Nephron (organoid): ENCODE data around the gene ZNF354C.

Experiments used
- H3K27ac Mint-ChIP-seq, 3 experiments: 2 replicates each; pipeline ENCODE4 v1.8.0; 2020; ENCODE audit warnings: mixed read lengths in 3 of 3, mild to moderate bottlenecking in 2 of 3, moderate library complexity in 1 of 3
- H3K27me3 Mint-ChIP-seq: 2 replicates; pipeline ENCODE4 v1.8.0; 2021; ENCODE audit warnings: low read depth, mild to moderate bottlenecking, moderate library complexity, mixed read lengths
- H3K36me3 Mint-ChIP-seq: 2 replicates; pipeline ENCODE4 v1.8.0; 2020; ENCODE audit warnings: low read depth, mixed read lengths
- H3K4me1 Mint-ChIP-seq: 2 replicates; pipeline ENCODE4 v1.8.0; 2020; ENCODE audit warnings: mixed read lengths
- H3K4me3 Mint-ChIP-seq, 3 experiments: 2 replicates each; pipeline ENCODE4 v1.8.0; 2020; ENCODE audit warnings: mild to moderate bottlenecking in 3 of 3, mixed read lengths in 3 of 3, moderate library complexity in 2 of 3
- H3K9me3 Mint-ChIP-seq: 2 replicates; pipeline ENCODE4 v1.8.0; 2020; ENCODE audit warnings: mixed read lengths
- CTCF ChIP-seq, 3 experiments: fragments of 200-600 bp; sonication (generic); IDR thresholded peaks; one replicate each; pipeline ENCODE4 v1.5.0; 2021; ENCODE audit warnings: antibody characterized with exemption in 3 of 3; ENCODE audit not compliant: unreplicated experiment in 3 of 3

Gene ZNF354C

GRCh38 chr5:179124273-179124852 lies 64.2 kb downstream of the ZNF354C start:
- Mint-ChIP-seq H3K36me3 (peaks cover 17% of the 10 kb centered on the region), H3K27ac (no peak overlapping the region), H3K9me3 (peaks cover 21% of the 10 kb centered on the region), H3K27me3 (no peaks in the 10 kb centered on the region), H3K4me3 (no peak overlapping the region), H3K4me1 (peaks cover 3% of the 10 kb centered on the region)
- no peak for TF ChIP-seq CTCF (IDR thresholded peaks at IDR 0.05; ENCODE audit: unreplicated experiment in 3 of 3)

GRCh38 chr5:179124853-179125788 lies 64.9 kb downstream of the ZNF354C start:
- Mint-ChIP-seq H3K9me3 (peaks cover 17% of the 10 kb centered on the region), H3K4me1 (peaks cover 5% of the 10 kb centered on the region), H3K4me3 (no peak overlapping the region), H3K27me3 (no peaks in the 10 kb centered on the region), H3K36me3 (peaks cover 13% of the 10 kb centered on the region), H3K27ac (no peak overlapping the region)
- no peak for TF ChIP-seq CTCF (IDR thresholded peaks at IDR 0.05; ENCODE audit: unreplicated experiment in 3 of 3)

- peaks cover 15% of the 10 kb centered on the region for H3K9me3 Mint-ChIP-seq
- H3K36me3 Mint-ChIP-seq, result peaks cover 11% of the 10 kb centered on the region
- H3K4me3 Mint-ChIP-seq, result no peak overlapping the region
- H3K4me1 Mint-ChIP-seq, result peaks cover 5% of the 10 kb centered on the region
- no peak for TF ChIP-seq CTCF (IDR thresholded peaks at IDR 0.05; ENCODE audit: unreplicated experiment in 3 of 3)
- H3K27me3 Mint-ChIP-seq, result no peaks in the 10 kb centered on the region
- no peak overlapping the region for H3K27ac Mint-ChIP-seq
These were observed 65.8 kb downstream of the ZNF354C start for GRCh38 chr5:179125789-179126505.

GRCh38 chr5:179126506-179126991 lies 66.4 kb downstream of the ZNF354C start:
- H3K36me3 Mint-ChIP-seq, result peaks cover 11% of the 10 kb centered on the region
- peaks cover 15% of the 10 kb centered on the region for H3K9me3 Mint-ChIP-seq
- no peak for TF ChIP-seq CTCF (IDR thresholded peaks at IDR 0.05; ENCODE audit: unreplicated experiment in 3 of 3)
- no peak overlapping the region for H3K27ac Mint-ChIP-seq
- no peak overlapping the region for H3K4me3 Mint-ChIP-seq
- peaks cover 5% of the 10 kb centered on the region for H3K4me1 Mint-ChIP-seq
- H3K27me3 Mint-ChIP-seq, result no peaks in the 10 kb centered on the region

- H3K4me1 Mint-ChIP-seq, result peaks cover 5% of the 10 kb centered on the region
- no peak overlapping the region for H3K27ac Mint-ChIP-seq
- TF ChIP-seq CTCF (IDR thresholded peaks at IDR 0.05; ENCODE audit: unreplicated experiment in 3 of 3), result no peak
- peaks cover 11% of the 10 kb centered on the region for H3K36me3 Mint-ChIP-seq
- no peak overlapping the region for H3K4me3 Mint-ChIP-seq
- peaks cover 15% of the 10 kb centered on the region for H3K9me3 Mint-ChIP-seq
- no peaks in the 10 kb centered on the region for H3K27me3 Mint-ChIP-seq
These were observed 67.2 kb downstream of the ZNF354C start for GRCh38 chr5:179127136-179128040.
